ENCODE results near the gene FADS3.

The FADS3 gene

DNA sequence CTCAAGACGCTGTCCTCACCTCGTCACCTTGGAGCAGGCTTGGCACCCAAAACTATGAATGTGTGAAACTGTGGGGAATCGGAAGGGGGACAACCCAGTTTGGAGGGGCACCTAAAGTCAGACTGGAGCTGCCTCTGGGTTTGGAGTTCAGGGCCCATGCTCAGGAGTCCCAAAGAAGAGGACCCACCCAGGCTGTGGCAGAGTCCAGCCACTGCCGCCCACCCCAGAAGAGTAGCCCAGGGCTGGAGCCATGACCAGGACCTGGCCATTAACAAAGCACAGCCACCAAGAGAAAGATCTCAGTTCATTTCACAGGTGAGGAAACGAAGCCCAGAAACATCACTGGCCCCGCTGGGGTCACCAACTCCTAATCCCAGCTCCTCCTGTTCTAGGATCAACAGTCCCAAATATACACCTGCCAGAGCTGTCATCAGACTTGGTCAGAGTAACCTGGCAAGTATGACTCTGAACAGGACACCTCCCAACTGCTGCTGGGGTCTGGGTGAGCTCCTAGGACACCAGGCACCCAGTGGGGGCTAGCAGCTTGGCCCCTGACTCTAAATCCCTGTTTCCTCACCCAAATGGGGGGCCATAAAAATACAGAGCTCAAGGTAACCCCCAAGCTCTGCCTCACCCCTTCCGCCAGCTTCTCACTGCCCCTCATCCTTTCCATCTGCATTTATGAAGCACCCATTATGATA is 23.3 kb upstream of the FADS3 start:
- TF ChIP-seq GLIS3 (CRISPR knock-in tag; IDR thresholded peaks at IDR 0.05) (no peak), ZNF565 (CRISPR knock-in tag; conservative IDR thresholded peaks at IDR 0.05; ENCODE audit: low read depth) (no peak), SNAI2 (CRISPR knock-in tag; IDR thresholded peaks at IDR 0.05) (no peak), ZNF70 (CRISPR knock-in tag; IDR thresholded peaks at IDR 0.05) (no peak), ZNF8 (CRISPR knock-in tag; IDR thresholded peaks at IDR 0.05) (no peak), BACH2 (CRISPR knock-in tag; IDR thresholded peaks at IDR 0.05; ENCODE audit: borderline replicate concordance) (no peak), ISL1 (CRISPR knock-in tag; IDR thresholded peaks at IDR 0.05) (no peak), ZFP30 (CRISPR knock-in tag; IDR thresholded peaks at IDR 0.05) (no peak), TCF4 (CRISPR knock-in tag; IDR thresholded peaks at IDR 0.05; ENCODE audit: borderline replicate concordance) (no peak), ESRRG (CRISPR knock-in tag; IDR thresholded peaks at IDR 0.05) (no peak), ZC3H10 (CRISPR knock-in tag; IDR thresholded peaks at IDR 0.05) (no peak)
- TF ChIP-seq, protein P1, sequence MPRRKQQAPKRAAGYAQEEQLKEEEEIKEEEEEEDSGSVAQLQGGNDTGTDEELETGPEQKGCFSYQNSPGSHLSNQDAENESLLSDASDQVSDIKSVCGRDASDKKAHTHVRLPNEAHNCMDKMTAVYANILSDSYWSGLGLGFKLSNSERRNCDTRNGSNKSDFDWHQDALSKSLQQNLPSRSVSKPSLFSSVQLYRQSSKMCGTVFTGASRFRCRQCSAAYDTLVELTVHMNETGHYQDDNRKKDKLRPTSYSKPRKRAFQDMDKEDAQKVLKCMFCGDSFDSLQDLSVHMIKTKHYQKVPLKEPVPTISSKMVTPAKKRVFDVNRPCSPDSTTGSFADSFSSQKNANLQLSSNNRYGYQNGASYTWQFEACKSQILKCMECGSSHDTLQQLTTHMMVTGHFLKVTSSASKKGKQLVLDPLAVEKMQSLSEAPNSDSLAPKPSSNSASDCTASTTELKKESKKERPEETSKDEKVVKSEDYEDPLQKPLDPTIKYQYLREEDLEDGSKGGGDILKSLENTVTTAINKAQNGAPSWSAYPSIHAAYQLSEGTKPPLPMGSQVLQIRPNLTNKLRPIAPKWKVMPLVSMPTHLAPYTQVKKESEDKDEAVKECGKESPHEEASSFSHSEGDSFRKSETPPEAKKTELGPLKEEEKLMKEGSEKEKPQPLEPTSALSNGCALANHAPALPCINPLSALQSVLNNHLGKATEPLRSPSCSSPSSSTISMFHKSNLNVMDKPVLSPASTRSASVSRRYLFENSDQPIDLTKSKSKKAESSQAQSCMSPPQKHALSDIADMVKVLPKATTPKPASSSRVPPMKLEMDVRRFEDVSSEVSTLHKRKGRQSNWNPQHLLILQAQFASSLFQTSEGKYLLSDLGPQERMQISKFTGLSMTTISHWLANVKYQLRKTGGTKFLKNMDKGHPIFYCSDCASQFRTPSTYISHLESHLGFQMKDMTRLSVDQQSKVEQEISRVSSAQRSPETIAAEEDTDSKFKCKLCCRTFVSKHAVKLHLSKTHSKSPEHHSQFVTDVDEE (CRISPR knock-in tag; IDR thresholded peaks at IDR 0.05) = no peak
- TF ChIP-seq, protein P2, sequence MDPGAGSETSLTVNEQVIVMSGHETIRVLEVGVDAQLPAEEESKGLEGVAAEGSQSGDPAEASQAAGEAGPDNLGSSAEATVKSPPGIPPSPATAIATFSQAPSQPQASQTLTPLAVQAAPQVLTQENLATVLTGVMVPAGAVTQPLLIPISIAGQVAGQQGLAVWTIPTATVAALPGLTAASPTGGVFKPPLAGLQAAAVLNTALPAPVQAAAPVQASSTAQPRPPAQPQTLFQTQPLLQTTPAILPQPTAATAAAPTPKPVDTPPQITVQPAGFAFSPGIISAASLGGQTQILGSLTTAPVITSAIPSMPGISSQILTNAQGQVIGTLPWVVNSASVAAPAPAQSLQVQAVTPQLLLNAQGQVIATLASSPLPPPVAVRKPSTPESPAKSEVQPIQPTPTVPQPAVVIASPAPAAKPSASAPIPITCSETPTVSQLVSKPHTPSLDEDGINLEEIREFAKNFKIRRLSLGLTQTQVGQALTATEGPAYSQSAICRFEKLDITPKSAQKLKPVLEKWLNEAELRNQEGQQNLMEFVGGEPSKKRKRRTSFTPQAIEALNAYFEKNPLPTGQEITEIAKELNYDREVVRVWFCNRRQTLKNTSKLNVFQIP (CRISPR knock-in tag; IDR thresholded peaks at IDR 0.05; ENCODE audit: borderline replicate concordance, low read depth) = no peak
- ATAC-seq = no peak

DNA sequence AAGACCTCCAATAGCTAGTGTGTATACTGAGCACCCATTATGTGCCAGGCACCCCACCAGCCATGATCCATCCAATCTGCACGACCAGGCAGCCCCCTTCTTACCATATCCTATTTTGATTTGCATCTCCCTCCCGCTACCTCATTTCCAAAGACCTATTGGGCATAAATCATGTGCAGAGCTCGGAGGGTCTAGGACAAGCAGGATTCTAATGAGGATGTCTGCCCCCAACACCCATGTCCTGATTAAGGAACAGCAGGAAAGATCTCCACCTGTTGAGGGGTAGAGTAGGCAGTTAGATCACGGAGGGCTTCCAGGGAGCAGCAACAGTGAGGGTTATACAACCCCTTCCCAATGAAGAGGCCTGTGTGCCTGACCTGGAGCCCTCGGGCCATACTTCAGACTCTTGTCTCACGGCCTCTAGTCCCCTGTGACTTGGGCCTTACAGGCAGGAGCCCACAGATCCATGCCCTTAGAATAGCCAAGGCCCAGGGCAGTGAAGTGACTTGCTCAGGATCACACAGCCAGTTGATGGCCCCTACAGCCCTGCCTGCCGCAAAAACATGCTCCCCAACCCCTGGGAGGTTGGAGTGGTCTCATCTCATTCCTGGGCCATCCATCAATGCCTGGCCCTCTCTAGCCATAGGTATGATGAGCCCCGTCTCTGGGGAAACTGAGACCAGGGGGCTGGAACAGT is 22.5 kb upstream of the FADS3 start:
- TF ChIP-seq, protein P2 (CRISPR knock-in tag; IDR thresholded peaks at IDR 0.05; ENCODE audit: borderline replicate concordance, low read depth) = no peak
- no peak for TF ChIP-seq RARB (CRISPR knock-in tag; IDR thresholded peaks at IDR 0.05)
- TF ChIP-seq ZC3H10 (CRISPR knock-in tag; IDR thresholded peaks at IDR 0.05) = no peak
- TF ChIP-seq OSR1 (CRISPR knock-in tag; IDR thresholded peaks at IDR 0.05) = no peak
- no peak for TF ChIP-seq ZFP30 (CRISPR knock-in tag; IDR thresholded peaks at IDR 0.05)
- no peak for TF ChIP-seq ZNF70 (CRISPR knock-in tag; IDR thresholded peaks at IDR 0.05)
- TF ChIP-seq, protein P1 (CRISPR knock-in tag; IDR thresholded peaks at IDR 0.05) = no peak
- TF ChIP-seq ZNF565 (CRISPR knock-in tag; conservative IDR thresholded peaks at IDR 0.05; ENCODE audit: low read depth) = no peak
- TF ChIP-seq PPARA (CRISPR knock-in tag; IDR thresholded peaks at IDR 0.05; ENCODE audit: borderline replicate concordance) = no peak
- no peak for TF ChIP-seq ARNTL (CRISPR knock-in tag; IDR thresholded peaks at IDR 0.05; ENCODE audit: borderline replicate concordance, low read depth)
- ATAC-seq = no peak

DNA sequence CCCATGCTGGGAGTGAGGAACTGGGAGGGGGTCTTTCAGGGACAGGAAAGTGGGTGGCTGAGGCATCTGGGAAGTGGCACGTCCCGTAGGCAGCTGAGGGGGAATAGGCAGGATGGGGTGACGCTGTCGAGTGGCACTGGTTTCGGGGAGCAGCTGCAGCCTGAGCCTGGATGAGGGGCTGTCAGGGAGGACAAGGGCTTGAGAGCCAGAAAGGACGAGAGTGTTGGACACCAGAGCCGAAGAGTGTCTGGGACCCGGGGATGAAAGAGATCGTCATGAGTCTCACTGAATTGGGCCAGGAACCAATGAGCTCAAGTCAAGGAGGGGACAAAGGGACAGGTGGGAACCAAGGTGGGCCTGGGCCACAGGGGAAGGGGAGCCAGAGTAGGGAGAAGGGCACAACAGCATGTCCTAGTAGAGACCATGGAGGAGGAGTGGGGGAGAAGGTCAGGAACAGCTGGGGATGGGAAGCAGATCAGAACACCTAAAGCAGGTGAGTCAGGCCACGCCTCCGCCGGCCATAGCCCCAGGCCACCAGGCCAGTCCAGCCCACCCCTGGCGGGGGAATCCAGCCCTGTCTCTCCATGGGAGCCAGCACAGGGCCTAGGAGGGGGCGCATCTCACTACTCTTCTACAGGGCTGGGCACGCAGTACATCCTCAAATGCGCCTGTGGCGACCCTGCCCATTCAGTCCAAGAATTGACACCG is 21.8 kb upstream of the FADS3 start:
- ATAC-seq = no peak
- TF ChIP-seq ZNF70 (CRISPR knock-in tag; IDR thresholded peaks at IDR 0.05) (no peak), CSDC2 (CRISPR knock-in tag; IDR thresholded peaks at IDR 0.05) (no peak), GLIS3 (CRISPR knock-in tag; IDR thresholded peaks at IDR 0.05) (no peak), BACH2 (CRISPR knock-in tag; IDR thresholded peaks at IDR 0.05; ENCODE audit: borderline replicate concordance) (no peak), ZFP30 (CRISPR knock-in tag; IDR thresholded peaks at IDR 0.05) (no peak), SNAI2 (CRISPR knock-in tag; IDR thresholded peaks at IDR 0.05) (no peak), RARB (CRISPR knock-in tag; IDR thresholded peaks at IDR 0.05) (no peak), ZNF565 (CRISPR knock-in tag; conservative IDR thresholded peaks at IDR 0.05; ENCODE audit: low read depth) (no peak)
- TF ChIP-seq, protein P3, sequence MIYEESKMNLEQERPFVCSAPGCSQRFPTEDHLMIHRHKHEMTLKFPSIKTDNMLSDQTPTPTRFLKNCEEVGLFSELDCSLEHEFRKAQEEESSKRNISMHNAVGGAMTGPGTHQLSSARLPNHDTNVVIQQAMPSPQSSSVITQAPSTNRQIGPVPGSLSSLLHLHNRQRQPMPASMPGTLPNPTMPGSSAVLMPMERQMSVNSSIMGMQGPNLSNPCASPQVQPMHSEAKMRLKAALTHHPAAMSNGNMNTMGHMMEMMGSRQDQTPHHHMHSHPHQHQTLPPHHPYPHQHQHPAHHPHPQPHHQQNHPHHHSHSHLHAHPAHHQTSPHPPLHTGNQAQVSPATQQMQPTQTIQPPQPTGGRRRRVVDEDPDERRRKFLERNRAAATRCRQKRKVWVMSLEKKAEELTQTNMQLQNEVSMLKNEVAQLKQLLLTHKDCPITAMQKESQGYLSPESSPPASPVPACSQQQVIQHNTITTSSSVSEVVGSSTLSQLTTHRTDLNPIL (CRISPR knock-in tag; IDR thresholded peaks at IDR 0.05; ENCODE audit: low read depth) = no peak
- TF ChIP-seq, protein P2 (CRISPR knock-in tag; IDR thresholded peaks at IDR 0.05; ENCODE audit: borderline replicate concordance, low read depth) = no peak
- TF ChIP-seq, protein P4, sequence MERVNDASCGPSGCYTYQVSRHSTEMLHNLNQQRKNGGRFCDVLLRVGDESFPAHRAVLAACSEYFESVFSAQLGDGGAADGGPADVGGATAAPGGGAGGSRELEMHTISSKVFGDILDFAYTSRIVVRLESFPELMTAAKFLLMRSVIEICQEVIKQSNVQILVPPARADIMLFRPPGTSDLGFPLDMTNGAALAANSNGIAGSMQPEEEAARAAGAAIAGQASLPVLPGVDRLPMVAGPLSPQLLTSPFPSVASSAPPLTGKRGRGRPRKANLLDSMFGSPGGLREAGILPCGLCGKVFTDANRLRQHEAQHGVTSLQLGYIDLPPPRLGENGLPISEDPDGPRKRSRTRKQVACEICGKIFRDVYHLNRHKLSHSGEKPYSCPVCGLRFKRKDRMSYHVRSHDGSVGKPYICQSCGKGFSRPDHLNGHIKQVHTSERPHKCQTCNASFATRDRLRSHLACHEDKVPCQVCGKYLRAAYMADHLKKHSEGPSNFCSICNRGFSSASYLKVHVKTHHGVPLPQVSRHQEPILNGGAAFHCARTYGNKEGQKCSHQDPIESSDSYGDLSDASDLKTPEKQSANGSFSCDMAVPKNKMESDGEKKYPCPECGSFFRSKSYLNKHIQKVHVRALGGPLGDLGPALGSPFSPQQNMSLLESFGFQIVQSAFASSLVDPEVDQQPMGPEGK (CRISPR knock-in tag; IDR thresholded peaks at IDR 0.05; ENCODE audit: borderline replicate concordance) = no peak
